Mucosa of descending colon (tissue), 3 donors: ENCODE results near the gene PIAS1. TPM values are rescaled to one million over a fixed set of nuclear protein-coding genes. Genes with fewer than 3 reads are reported as not detected.

Experiments
- ATAC-seq: fragments of 200-7000 bp; cut with Tn5 transposase; one replicate; pipeline ENCODE4 v1.9.1; 2020; ENCODE audit warnings: mild to moderate bottlenecking, moderate library complexity
- DNase-seq, 3 donors: peaks; one replicate each; pipeline ENCODE4 v3.0.0-alpha.2; 2020
- H3K36me3 ChIP-seq: fragments of 200-600 bp; one replicate; pipeline ENCODE4 v1.8.0; 2021; ENCODE audit warnings: low read depth, mild to moderate bottlenecking
- H3K4me1 ChIP-seq: fragments of 200-600 bp; one replicate; pipeline ENCODE4 v1.8.0; 2021; ENCODE audit warnings: low read depth, mild to moderate bottlenecking
- H3K4me3 ChIP-seq: fragments of 200-600 bp; one replicate; pipeline ENCODE4 v1.8.0; 2021; ENCODE audit warnings: mild to moderate bottlenecking
- H3K9me3 ChIP-seq: fragments of 200-600 bp; one replicate; pipeline ENCODE4 v1.8.0; 2021; ENCODE audit warnings: mild to moderate bottlenecking
- intact Hi-C, 2 donors: fragments of 100-400 bp; cut with DNase I in 1 of 2; cut with micrococcal nuclease in 1 of 2; formaldehyde crosslinking; loops; one replicate each; pipeline versions ENCODE4 v1.11.0 to v1.11.1; 2022; cut with DNase I, micrococcal nuclease
- total RNA-seq, 3 donors: library from RNA; stranded (reverse); fragmentation: NEBNext Ultra II Directional in 2 of 3; extraction: Animal tissue kit (Norgen Biotek cat#: 25700) in 2 of 3; gene quantifications; one replicate each; pipeline versions ENCODE4 v1.2.1 to v1.2.4, GENCODE V29; 2021 to 2023
- TF ChIP-seq, protein P1 (sequence below): fragments of 200-600 bp; IDR thresholded peaks from one replicate; pipeline ENCODE4 v1.8.0; 2022; ENCODE audit warnings: antibody characterized with exemption, mild to moderate bottlenecking
- donor health status: DM: no; HTN: no; CAD: no; lungs with moderate emphysema.
- donor health status: DM: no; HTN: no; CAD: no.
- donor health status: DM: no; HTN: yes; CAD: no.

Gene PIAS1
- total RNA-seq, 3 donors from 2014 or later, result 35.4 to 59.3 (median 37.7) TPM

- Histone ChIP-seq H3K36me3 (no peaks in the 10 kb centered on the region), H3K4me3 (no peak overlapping the region), H3K4me1 (no peaks in the 10 kb centered on the region), H3K9me3 (peaks cover 21% of the 10 kb centered on the region)
- intact Hi-C loops, result no loop called here
- DNase-seq (no peak), ATAC-seq (no peak)
- TF ChIP-seq, protein P1, sequence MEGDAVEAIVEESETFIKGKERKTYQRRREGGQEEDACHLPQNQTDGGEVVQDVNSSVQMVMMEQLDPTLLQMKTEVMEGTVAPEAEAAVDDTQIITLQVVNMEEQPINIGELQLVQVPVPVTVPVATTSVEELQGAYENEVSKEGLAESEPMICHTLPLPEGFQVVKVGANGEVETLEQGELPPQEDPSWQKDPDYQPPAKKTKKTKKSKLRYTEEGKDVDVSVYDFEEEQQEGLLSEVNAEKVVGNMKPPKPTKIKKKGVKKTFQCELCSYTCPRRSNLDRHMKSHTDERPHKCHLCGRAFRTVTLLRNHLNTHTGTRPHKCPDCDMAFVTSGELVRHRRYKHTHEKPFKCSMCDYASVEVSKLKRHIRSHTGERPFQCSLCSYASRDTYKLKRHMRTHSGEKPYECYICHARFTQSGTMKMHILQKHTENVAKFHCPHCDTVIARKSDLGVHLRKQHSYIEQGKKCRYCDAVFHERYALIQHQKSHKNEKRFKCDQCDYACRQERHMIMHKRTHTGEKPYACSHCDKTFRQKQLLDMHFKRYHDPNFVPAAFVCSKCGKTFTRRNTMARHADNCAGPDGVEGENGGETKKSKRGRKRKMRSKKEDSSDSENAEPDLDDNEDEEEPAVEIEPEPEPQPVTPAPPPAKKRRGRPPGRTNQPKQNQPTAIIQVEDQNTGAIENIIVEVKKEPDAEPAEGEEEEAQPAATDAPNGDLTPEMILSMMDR, result no peak
Measured at GRCh38 chr15:68097029-68097428, 42.9 kb downstream of the PIAS1 start.

DNA sequence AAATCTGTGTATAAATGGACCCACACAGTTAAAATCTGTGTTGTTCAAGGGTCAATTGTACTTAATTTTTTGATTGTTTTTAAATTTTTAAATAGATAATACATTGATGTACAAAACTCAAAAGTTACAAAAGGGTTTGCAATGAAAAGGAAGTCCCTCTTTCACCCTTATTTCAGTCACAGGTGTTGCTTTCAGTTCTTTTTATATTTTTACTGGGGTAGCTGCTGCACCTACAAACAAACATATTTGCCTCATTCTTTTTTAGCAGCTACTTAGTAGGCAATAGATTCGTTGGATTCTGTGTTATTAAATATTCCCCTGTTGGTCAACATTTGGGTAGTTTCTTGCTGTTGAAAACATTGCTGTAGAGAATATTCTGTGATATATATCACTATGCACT, 44.4 kb downstream of the PIAS1 start:
- no peak overlapping the region for H3K4me3 ChIP-seq
- TF ChIP-seq, protein P1, result no peak
- intact Hi-C loops, result no loop called here
- H3K4me1 ChIP-seq, result no peaks in the 10 kb centered on the region
- H3K9me3 ChIP-seq, result peaks cover 21% of the 10 kb centered on the region
- DNase-seq (no peak), ATAC-seq (no peak)
- H3K36me3 ChIP-seq, result no peaks in the 10 kb centered on the region

- Histone ChIP-seq H3K9me3 (peaks cover 21% of the 10 kb centered on the region), H3K36me3 (no peaks in the 10 kb centered on the region), H3K4me3 (no peak overlapping the region), H3K4me1 (no peaks in the 10 kb centered on the region)
- ATAC-seq (no peak), DNase-seq (no peak)
- intact Hi-C loops, result no loop called here
- TF ChIP-seq, protein P1, result no peak
Measured at GRCh38 chr15:68100194-68100593, 46.1 kb downstream of the PIAS1 start.

GRCh38 chr15:68103603-68104002, 49.5 kb downstream of the PIAS1 start:
- Histone ChIP-seq H3K9me3 (no peaks in the 10 kb centered on the region), H3K4me1 (peaks cover 7% of the 10 kb centered on the region), H3K4me3 (no peak overlapping the region), H3K36me3 (no peaks in the 10 kb centered on the region)
- TF ChIP-seq, protein P1, result no peak
- no peak for ATAC-seq
- intact Hi-C loops, result no loop called here
- DNase-seq, result no peak

DNA sequence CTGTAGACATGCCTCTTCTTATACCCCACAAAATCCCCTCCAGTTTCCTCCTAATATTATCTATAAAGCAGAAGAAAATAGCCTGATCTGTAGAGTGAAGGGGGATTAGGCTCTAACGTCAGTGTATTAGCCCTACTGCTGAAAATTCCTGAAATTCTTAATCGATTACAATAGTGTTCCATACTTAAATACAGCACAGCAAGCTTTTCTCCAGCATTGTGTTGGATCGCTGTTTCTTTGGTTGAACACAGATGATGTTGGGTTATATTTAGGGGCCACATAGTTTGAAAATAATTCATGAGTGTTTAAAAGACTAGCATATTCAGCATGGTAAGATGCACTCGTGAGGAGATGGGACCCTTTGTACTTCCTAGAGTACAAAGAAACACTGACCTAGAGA, 52.5 kb downstream of the PIAS1 start:
- TF ChIP-seq, protein P1, result no peak
- intact Hi-C loops, result no loop called here
- no peak for DNase-seq
- Histone ChIP-seq H3K4me1 (peaks cover 10% of the 10 kb centered on the region), H3K9me3 (no peaks in the 10 kb centered on the region), H3K36me3 (no peaks in the 10 kb centered on the region), H3K4me3 (no peak overlapping the region)
- no peak for ATAC-seq

DNA sequence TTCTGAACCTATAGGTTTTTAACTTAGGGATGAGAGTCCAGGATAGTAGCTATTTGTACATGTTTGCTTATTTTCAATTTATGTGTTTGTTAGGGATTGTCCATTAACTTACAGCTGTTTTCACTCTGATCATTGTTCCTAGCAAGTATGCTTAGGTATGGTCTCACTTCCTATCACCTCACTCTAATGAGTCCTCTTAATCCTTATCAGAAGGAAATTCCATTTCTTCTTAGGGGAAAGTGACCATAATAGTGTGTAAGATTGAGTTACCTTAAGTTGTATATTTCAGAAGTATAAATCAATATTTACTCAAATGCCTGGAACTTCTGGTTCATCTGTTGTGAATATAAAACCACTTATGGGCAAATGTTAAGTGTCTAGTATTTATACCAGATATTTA, 53.0 kb downstream of the PIAS1 start:
- intact Hi-C loops, result no loop called here
- TF ChIP-seq, protein P1, result no peak
- H3K4me3 ChIP-seq, result no peak overlapping the region
- ATAC-seq (no peak), DNase-seq (no peak)
- peaks cover 10% of the 10 kb centered on the region for H3K4me1 ChIP-seq
- no peaks in the 10 kb centered on the region for H3K9me3 ChIP-seq
- no peaks in the 10 kb centered on the region for H3K36me3 ChIP-seq
